IPS DF 19.7 (cell line): ENCODE results near the gene CSK.
"Not testable (repeated sequence)": the region's sequence is repeated elsewhere in the genome, so short reads cannot be mapped to it uniquely, and the experiment has no call there.

Experiments used
- DNase-seq: peaks from one replicate; pipeline ENCODE4 v3.0.0-alpha.2; 2013; ENCODE audit warnings: low read depth, low spot score

CSK gene

DNA sequence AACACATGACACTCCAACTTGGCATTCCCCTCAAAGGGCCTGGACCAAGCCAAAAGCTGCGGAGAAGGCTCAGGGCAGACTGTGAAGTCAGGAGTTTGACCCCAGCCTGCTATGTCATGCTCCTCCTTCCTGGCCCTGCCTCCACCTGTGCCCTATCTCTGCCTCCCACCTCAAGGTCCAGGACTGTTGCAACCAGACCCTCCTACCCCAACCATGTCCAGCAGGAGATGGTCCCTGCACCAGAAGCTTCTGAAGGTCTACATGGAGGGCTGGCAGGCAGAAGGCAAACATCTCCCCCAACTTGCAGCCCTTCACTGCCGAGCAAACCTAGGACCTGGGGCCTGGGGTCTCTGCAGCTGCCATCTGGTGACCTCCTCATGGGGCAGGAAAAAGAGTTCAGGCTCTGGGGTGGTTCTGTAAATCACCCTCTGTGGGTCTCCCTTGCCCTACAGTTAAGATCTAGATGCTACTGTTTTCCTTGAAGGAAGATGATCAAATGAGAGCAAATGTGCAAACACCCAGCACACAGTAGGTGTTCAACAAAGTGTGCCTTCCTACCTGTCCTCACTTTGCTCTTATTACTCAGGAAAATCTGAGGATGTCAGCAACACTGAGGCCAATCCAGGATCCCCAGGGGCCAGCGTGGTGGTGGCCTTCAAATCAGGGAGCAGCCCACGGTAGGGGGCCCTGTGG, 11.5 kb upstream of the CSK start:
- no peak for DNase-seq

DNA sequence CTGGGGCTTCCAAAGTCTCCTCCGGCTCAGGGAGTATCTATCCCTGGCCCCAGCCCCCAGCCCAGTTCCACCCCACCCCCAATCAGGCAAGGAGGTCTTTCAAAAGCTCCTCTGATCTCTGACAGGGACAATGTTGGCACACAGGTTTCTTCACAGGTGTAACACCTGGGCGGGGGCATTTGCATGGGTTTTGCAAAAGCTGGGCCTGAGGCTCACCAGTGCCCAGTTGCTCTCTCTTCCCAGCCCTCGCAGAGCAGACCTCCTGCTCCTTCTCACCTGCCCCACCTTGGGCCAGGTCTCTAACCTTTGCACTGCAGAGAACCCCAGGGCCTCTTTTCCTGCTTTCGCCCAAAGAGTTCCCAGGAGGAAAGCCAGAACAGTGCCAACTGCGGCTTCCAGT, 8.6 kb upstream of the CSK start:
- DNase-seq, result no peak

DNA sequence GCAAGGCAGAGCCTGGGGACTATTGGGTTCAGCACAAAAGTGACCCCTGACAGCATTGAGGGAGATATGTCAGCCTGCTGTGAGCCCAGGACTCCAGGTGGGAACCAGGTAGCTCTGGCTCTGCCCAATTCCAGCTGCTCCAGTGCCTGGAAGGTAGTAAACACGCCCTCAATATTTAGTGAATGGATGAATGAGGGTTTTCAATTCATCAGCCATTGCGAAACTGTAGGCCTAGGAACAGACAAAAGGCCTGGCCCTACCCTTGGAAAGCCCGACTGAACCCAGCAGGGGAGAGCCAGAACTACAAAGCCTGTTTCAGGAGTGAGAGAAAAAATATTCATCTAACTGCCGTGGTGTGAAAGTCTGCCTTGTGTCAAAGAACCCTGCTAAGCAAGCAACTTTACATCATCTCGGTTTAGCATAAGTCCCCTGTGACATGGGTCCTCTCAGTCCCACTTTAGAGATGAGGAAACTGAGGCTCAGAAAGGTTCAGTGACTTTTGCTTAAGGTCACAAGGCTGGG, 8.1 kb upstream of the CSK start:
- DNase-seq, result no peak

DNA sequence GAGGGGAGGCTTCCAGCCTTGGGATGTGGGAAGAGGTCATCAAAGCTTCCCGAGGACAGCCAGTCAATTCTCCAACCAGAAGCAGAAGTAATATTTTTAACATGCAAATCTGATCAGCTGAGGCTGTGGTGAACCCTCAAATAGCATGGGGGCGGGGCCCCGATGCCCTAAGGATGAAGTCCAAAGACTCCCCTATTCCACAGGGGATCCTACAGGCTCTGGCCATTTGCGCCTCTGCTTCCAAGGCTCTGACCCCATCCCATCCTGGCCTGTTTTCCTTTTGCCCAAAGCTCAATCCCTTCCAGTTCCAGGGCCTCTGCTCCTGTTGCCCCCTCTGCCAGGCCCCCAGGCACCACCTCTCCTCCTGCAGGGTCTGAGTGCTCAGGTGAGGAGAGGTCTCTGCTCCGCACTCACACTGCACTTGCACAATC, 6.7 kb upstream of the CSK start:
- DNase-seq, result no peak

DNA sequence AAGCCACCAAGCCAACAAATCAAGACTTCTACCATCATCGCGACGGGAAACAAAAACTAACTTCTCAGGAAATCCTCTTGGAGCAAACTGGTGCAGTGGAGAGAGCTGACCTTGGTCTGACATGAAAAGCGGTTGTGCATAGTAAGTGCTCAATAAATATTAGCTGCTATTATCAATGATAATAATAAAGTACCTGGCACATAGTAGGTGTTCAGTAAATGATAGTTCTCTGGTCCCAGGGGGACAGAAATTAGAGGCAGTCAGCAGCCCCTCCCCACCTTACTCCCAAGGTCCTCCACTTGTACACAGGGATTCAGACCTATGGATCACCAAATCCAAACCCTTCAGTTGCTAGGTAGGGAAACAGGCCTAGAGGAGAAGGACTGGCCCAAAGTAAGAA, 6.0 kb upstream of the CSK start:
- DNase-seq, result no peak

DNA sequence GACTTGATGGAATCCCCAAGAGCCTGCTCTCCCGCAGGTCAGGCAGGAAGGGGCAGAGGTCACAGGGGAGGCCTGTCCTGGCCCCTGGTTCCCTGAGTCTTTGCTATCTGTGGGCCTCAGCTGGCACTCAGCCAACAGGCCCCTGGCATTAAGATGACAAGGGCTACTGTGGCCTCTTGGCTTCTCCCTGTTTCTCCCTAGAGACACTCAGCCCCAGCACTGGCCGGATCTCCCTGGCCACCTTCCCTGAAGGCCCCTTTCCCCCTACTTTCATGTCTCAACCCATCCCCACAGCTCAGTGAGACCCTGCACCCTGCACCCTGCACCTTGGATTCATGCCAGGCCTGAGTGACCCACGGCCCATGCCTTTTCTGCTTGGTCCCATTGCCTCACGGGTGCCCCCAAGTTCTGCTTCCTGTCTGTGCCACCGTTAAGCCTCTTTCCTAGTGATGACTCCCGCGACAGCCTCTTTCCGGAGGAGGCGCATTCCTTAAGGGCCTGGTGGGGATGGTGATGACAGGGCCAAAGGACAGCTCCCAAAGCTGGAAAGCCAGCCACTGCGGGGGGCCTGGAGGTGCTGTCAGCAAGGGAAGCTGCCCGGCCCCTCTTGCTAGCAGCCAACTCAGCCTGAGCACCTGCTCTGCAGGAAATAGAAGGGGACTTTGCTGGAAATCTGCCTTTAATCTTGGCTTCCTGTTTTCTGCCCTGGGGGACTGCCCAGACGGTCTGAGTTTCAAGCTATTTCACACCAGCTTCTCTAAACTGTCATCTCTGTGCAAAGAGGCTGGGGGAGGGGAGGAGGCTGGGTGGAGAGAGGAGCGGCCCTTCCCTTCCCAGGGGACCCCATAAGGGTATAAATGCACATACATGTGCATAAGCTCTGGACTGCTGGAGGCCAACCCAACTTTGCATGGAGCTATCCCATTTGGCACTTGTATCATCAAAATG, 4.8 kb upstream of the CSK start:
- DNase-seq, result no peak

DNA sequence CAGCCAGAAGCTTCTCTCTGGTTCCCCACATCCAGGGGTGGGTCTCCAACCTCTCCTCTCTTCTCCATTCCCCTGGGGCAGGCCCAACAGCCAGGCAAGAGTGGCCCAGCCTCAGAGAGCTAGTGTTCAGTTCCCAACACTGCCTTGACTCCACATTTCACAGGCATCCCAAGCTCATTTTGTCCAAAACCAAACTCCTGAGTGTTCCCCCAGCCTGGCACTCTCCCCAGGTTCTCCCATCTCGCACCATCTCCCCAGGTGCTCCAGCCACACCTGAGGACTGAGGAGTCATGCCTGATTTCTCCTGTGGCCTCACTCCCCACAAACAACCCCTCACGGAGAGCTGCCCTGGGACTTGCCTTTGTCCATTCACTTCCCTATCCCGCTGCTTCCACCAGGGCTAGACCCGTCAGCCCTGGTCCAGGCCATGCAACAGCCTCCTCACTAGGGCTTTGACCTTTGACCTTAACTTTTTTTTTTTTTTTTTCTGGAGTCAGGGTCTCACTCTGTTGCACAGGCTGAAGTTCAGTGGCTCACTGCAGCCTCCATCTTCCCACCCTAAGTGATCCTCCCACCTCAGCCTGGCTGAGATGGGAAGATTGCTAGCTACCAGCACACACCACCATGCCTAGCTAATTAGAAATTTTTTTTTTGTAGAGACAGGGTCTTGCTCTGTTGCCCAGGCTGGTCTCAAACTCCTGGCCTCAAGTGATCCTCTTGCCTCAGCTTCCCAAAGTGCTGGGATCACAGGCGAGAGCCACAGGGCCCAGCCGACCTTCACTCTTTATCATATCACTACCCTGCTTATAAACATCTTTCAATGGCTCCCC, 3.9 kb upstream of the CSK start:
- no peak for DNase-seq

DNA sequence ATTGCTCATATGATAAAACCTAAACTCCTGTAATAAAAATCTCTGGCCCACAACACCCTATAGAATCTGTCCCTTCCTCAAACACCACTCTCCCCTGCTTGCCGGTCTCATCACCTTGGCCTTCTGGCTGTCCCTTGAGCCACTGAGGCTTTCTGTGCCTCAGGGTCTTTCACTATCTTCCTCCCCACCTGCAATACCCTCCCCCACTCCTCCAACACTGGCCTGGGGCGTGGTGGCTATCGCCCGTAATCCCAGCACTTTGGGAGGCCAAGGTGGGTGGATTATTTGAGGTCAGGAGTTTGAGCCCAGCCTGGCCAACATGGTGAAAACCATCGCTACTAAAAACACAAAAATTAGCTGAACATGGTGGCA, 3.3 kb upstream of the CSK start:
- no peak for DNase-seq

DNA sequence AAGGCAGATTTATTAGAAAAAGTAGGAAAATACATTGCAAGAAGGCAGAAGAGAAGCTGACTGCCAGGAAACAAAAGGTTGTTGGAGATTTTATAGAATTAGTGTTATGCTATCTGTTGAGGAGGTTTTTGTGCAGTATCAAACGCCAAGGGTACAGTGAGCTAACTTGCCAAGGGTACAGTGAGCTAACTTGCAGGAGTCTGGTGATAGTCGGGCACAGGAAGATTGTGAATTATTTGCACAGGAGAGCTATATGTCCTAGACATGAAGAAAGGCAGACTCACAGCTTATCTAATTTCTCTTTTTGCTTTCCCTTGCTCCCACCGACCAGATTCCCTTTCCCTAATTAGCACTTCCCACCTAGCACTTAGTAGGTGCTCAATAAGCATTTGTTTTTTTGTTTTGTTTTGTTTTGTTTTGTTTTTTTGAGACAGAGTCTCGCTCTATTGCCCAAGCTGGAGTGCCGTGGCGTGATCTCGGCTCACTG, 2.7 kb upstream of the CSK start:
- no peak for DNase-seq

DNA sequence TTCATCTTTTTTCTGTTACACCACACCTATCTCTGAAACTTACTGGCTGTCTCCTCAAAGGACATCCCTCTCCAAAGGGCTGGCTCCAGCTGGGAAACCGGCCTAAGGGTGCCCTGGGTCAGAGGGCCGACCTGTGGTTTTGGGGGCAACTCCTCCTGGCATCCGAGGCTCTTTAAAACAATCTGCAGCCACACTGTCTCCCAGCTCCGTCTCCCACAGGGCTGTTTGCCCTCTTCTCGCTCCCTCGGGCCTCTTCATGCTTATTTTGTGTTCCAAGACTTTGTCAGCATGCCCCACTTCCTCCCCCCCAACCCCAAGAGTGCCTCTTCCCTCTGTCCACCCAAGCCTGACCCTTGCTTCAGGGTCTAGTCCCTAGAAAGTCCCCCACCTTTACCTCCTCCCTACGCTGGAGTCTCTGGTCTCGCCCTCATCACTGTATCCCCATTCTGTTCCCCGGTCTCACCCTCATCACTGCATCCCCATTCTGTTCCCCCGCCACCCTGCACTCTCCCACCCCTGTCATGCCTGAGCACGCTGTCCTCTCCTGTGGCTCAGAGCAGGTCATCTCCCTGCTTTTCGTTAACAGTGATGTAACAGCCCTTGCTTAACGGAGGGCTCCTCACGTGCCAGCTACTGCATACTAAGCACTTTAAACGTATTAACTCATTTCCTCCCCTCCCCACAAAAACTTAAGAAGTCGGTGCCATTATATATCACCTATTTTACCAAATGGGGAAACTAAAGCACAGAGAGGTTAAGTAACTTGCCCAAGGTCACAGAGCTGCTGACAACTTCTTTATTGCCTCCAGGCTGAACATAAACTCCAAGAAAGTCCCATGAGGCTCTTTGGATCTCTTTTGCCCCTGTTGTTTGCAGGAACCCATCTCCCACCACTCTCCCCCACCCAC, 1.1 kb upstream of the CSK start:
- DNase-seq, result no peak

DNA sequence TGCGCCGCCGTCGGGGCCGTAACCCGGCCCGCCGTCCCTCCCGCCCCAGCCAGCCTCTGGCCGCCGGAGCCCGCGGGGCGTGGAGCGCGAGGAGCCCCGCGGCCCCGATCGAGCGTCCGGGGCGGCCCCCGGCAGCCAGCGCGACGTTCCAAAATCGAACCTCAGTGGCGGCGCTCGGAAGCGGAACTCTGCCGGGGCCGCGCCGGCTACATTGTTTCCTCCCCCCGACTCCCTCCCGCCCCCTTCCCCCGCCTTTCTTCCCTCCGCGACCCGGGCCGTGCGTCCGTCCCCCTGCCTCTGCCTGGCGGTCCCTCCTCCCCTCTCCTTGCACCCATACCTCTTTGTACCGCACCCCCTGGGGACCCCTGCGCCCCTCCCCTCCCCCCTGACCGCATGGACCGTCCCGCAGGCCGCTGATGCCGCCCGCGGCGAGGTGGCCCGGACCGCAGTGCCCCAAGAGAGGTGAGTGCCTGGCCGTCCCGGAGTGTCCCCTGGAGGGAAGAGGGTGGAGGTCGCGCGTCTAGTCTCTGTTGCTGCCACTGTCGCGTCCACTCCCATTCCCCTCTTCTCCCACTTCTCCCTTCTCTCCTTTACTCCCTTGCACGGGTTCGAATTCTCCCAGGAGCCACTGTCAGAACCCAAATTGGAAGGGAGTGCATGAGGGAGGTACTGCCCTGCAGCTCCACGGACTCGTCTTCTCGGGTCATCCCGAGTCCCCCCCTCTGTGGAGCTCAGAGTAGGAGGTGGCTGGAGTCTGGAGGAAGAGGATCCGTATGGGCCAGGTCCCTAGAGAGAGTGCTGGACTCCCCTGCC, 585 bp downstream of the CSK start:
- no peak for DNase-seq

DNA sequence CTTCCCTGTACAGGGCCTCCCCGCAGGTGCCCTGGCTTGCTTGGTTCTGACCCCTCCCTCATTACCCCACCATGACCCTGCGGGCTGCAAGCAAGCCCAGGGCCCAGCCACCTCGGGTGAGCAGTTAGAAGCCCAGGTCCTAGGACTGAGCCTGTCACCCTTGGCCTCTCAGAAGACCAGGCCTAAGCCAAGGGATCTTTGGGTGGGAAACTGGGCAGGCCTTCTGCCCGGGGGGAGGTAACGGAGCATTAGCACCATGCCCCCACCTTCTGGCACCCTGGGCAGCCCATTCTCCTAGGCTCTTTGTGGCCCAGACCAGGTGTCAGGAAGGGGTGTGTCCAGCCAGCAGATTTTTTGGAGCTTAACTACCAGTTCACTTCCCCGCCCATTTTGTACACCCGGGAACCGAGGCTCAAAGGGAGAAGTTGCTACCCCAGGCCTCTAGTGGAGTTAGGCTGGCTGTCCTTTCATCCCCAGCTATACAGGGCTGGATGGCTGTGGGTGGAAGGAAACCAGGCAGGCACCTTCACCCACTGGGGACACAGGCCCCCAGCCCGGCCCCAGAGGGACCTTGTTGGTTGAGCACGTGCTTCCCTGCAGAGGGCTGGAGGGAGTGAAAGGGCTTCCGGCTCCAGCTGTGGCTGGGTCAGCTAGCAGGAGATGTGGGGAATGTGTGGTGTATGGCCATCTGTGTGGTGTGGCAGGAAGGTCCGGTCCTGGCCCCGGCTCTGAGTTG, 1.4 kb downstream of the CSK start:
- DNase-seq, result no peak

DNA sequence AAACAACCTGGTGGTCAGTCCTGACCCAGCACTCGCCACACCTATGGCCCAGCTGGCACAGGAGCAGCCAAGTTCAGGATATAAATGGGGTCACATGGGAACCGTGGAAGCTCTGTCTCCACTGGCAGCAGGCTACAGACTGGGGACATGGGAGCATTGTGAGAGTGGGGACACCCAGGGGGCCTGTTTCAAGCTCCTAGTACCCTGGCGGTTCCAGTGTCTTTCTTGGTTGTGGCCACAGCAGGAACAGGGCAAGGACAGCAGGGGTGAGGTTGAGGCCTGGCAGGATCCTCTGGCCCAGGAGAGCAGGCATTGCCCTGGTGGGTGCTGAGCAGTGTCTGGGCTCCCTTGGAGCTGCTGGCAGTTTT, 1.9 kb downstream of the CSK start:
- no peak for DNase-seq

DNA sequence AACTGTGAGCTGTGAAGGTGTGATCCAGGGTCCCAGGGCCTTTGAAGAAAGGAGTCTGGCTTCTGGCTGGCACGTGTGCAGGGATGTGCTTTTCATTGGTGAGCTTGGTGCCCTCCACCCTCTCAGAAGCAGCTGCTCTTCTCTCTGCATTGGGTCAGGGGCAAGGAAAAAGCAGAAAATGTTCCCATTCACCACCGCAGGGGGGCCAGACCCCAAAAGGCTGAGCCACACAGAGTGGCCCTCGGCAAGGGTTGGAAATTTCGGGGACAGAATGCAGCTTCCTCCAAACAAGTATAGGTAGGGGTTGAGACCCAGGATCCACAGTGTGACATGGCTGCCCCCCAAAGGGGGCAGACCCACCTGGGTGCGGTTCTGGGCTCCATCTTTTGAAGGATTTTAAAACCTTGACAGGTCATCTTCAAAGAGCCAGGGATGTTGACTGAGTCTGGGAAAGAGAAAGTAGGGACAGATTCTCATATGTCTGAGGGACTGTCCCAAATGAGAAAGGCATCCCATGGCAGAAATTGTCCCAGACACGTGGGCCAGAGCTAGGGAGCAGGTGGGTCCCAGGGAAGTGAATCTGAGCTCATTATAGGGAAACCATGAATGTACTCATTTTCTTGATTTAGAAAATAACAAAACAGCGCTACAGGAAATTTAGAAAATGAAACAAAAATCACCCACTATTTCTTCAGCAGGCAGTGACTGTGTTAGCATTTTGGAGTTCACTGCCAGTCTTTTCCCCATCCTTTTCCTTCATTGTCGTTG, 2.7 kb downstream of the CSK start:
- DNase-seq, result no peak

DNA sequence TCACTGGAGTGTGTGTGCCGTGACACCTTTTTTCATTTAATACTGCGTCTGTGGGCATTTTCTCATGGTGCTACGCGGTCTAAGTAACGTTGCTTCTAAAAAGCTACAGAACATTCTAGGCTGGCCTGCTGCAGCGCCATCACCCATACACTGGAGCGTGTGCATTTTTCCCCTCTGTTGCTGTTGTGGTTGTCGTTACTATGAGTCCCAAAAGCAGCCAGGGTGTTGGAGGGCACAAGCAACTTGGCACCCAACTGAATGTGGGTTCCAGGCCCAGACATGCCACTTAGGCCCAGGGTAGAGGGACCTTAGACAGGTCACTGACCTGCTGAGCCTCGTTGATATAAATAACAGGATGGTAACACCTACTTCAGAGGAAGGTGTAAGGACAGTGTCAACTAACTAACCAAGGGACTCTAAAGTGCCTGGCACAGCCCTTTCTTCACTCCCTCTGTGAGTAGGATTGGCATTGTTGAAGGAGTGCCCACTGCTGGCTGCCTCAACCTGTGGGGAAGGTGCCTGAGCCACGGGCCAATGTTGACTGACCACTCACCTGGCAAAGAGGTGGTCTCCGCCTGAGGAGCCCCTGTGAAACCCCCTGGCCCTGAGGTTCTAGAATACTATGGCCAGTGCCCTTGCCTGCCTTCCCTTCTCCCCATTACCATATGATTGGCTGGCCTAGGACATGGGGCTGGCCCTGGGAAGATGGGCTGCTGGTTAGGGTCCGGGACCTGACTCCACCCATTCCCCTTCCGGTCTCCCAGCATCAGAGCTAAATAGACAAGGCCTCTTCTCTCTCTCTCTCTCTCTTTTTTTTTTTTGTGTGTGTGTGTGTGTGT, 3.5 kb downstream of the CSK start:
- DNase-seq, result no peak

DNA sequence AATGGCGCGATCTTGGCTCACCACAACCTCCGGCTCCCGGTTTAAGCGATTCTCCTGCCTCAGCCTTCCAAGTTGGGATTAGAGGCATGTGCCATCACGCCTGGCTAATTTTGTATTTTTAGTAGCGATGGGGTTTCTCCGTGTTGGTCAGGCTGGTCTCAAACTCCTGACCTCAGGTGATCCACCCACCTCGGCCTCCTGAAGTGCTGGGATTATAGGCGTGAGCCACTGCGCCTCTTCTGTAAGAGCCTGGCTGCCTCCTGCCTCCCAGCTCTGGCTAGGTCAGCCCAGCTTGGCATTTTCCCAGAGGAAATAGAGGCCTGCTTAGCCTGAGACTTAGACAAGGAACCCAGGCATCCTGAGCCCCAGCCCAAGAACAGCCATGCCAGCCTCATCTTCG, 4.2 kb downstream of the CSK start:
- DNase-seq, result not testable (repeated sequence)

DNA sequence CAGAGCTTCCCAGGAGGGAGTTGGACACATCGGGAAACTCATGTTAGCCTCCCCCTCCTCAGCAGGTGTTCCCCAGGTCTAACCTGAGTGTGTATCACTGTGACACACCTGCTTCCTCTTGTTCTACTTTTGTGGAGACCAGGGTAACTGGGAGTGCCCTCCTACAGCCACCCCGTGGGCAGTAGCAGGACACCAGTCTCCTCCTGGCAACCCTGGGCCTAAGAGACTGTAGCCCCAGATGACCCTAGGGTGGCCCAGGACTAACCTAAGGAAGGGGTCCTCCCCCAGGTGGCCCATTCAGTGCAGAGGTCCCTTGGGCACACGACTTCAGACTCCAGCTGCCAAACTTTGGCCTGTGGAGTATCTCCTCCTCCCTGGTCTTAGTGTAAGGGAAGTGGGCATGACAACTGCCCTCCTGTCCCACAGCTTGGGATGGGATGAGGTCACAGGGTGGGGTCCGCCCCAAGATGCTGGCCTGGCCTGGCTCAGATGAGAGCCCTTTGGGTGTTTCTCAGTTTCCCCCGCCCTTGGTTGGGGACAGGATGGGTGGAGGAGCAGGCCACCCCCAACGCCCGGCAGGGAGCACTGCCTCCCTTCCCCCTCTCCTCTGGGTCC, 4.8 kb downstream of the CSK start:
- DNase-seq, result no peak
